Activated CD4-positive, alpha-beta T cell treated with anti-CD3 and anti-CD28 coated beads, Interleukin-2, amount 10 ng/mL, durations not matched to agents 24 days and 14 days (primary cell): ENCODE measurements around the gene RNF11. TPM values are rescaled to one million over a fixed set of nuclear protein-coding genes. Genes with fewer than 3 reads are reported as not detected.

Source experiments
- DNase-seq: peaks from one replicate; pipeline ENCODE4 v3.0.0; 2022
- H3K27ac Mint-ChIP-seq: one replicate; pipeline ENCODE4 v1.8.0; 2022; ENCODE audit warnings: mild to moderate bottlenecking, mixed read lengths
- H3K27me3 Mint-ChIP-seq: one replicate; pipeline ENCODE4 v1.8.0; 2022; ENCODE audit warnings: mixed read lengths
- H3K36me3 Mint-ChIP-seq: one replicate; pipeline ENCODE4 v1.8.0; 2022; ENCODE audit warnings: low read depth, mild to moderate bottlenecking, mixed read lengths
- H3K4me1 Mint-ChIP-seq: one replicate; pipeline ENCODE4 v1.8.0; 2021; ENCODE audit warnings: mixed read lengths
- H3K4me3 Mint-ChIP-seq: one replicate; pipeline ENCODE4 v1.8.0; 2022; ENCODE audit warnings: mild to moderate bottlenecking, moderate library complexity, mixed read lengths
- H3K9me3 Mint-ChIP-seq: one replicate; pipeline ENCODE4 v1.8.0; 2021; ENCODE audit warnings: mixed read lengths
- intact Hi-C: fragments of 100-400 bp; cut with micrococcal nuclease; formaldehyde crosslinking; loops from one replicate; pipeline ENCODE4 v1.15.1; 2023
- total RNA-seq: library from RNA; stranded (reverse); gene quantifications from 2 replicates; pipeline ENCODE4 v1.2.3, GENCODE V29; 2022

The RNF11 gene
- total RNA-seq, 1 donor from 2014 or later: 24.6 TPM

DNA sequence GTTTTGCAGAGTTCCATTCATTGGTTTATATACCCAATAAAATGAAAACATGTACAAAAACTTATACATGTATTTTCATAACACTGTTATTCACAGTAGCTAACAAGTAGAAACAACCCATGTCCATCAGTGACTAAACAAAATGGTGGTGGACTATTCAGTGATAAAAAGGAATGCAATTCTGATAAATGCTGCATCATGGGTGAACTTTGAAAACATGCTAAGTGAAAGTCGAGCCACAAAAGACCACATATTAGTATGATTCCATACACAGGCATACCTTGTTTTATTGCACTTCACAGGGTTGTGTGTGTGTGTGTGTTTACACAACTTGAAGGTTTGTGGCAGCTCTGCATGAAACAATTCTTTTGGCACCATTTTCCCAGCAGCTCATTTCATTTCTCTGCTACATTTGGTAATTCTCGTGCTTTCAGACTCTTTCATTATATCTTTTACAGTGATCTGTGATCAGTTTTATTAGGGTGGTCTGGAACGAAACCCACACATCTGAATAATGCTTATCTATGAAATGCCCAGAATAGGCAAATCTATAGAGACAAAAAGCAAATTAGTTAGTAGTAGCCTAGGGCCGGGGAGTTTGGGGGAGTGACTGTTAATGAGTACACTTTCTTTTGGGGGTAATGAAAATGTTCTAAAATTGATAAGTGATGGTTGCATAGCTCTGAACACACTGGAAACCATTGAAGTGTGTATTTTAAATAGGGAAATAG is 27.2 kb downstream of the RNF11 start:
- Mint-ChIP-seq H3K9me3 (no peaks in the 10 kb centered on the region), H3K4me1 (peaks cover 31% of the 10 kb centered on the region), H3K4me3 (no peak overlapping the region), H3K36me3 (peaks cover 3% of the 10 kb centered on the region), H3K27me3 (no peaks in the 10 kb centered on the region), H3K27ac (no peak overlapping the region)
- no peak for DNase-seq
- intact Hi-C loops: no loop called here

DNA sequence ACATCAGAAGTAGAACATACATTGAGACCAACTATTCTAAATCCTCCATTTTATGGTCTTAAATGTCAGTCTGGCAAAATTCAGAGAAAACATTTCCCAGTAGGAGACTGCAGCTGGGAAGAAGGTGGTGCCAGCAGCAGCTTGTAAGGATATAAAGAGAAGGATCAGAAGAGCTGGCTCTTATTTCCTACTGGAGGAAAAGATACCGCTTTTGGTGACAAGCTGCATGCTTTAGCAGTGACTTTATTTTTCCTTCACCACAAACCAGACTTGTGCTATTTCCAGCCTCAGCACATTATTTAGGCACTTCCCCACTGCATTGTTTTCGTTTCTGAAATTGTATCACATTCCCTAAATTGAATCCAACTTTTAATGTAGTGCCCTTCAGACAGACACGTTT is 28.4 kb downstream of the RNF11 start:
- peaks cover 35% of the 10 kb centered on the region for H3K4me1 Mint-ChIP-seq
- no peak for DNase-seq

GRCh38 chr1:51265618-51266017 is 29.5 kb downstream of the RNF11 start:
- Mint-ChIP-seq H3K27ac (no peak overlapping the region), H3K4me1 (peaks cover 33% of the 10 kb centered on the region)
- intact Hi-C loops: no loop called here

More for the DNA sequence above, 28.4 kb downstream of the RNF11 start:
- Mint-ChIP-seq H3K27me3 (no peaks in the 10 kb centered on the region), H3K9me3 (no peaks in the 10 kb centered on the region), H3K27ac (no peak overlapping the region), H3K36me3 (peaks cover 7% of the 10 kb centered on the region), H3K4me3 (no peak overlapping the region)
- intact Hi-C loops: no loop called here

DNA sequence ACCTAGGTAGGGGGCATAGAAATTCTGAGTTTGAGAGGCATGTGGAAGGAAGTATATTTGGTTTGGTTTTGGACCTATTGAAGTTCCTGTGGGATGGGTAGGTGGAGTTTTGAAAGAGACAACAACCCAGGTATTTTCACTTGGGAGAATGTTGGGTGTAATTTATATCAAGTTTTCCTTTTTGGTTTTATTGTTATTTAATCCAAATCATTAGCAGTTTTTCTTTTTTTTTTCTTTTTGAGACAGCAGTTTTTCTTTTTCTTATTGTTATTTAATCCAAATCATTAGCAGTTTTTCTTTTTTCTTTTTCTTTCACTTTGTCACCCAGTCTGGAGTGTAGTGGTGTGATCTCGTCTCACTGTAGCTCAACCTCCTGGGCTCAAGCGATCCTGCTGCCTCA is 30.1 kb downstream of the RNF11 start:
- Mint-ChIP-seq H3K9me3 (no peaks in the 10 kb centered on the region), H3K27ac (no peak overlapping the region), H3K36me3 (peaks cover 19% of the 10 kb centered on the region), H3K4me3 (no peak overlapping the region), H3K27me3 (no peaks in the 10 kb centered on the region), H3K4me1 (peaks cover 30% of the 10 kb centered on the region)
- intact Hi-C loops: no loop called here
- DNase-seq: no peak

More at GRCh38 chr1:51265618-51266017, 29.5 kb downstream of the RNF11 start:
- Mint-ChIP-seq H3K4me3 (no peak overlapping the region), H3K27me3 (no peaks in the 10 kb centered on the region), H3K9me3 (no peaks in the 10 kb centered on the region), H3K36me3 (peaks cover 14% of the 10 kb centered on the region)
- no peak for DNase-seq

DNA sequence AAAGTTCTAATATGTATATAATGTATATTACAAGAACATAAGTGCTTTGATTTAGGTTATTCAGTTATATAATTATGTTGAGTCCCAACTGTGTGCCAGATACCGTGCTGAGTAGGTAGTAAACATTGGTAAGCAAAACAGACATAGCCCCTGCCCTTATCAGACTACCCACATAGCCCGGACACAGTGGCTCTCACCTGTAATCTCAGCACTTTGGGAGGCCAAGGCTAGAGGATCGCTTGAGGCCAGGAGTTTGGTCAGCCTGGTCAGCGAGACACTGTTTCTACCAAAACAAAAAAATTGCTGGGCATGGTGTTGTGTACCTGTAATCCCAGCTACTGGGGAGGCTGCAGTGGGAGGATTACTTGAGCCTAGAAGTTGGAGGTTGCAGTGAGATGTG is 30.7 kb downstream of the RNF11 start:
- DNase-seq: no peak
- Mint-ChIP-seq H3K9me3 (no peaks in the 10 kb centered on the region), H3K4me3 (no peak overlapping the region), H3K27me3 (no peaks in the 10 kb centered on the region), H3K36me3 (peaks cover 22% of the 10 kb centered on the region), H3K27ac (no peak overlapping the region), H3K4me1 (peaks cover 27% of the 10 kb centered on the region)
- intact Hi-C loops: no loop called here

DNA sequence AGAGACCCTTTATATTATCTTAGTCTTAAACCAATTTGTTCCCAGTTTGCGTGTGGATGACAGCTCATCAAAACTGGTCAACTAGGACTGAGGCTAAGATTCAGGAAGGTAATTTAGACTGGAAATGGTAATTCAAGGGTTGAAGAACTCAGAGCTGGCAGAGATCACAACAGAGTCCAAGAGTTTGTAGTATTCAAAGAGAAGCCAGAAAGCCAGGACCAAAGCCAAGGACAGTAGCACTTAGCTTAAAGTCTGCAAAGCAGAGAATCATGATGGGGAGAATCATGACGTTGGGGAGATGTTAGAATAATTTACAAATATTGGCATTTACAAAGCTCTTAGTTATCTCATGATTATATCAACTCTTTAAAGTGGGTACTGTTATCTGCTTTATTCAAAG is 32.6 kb downstream of the RNF11 start:
- no peak overlapping the region for H3K4me3 Mint-ChIP-seq
- DNase-seq: no peak
- H3K4me1 Mint-ChIP-seq: peaks cover 28% of the 10 kb centered on the region
- peaks cover 30% of the 10 kb centered on the region for H3K36me3 Mint-ChIP-seq
- no peak overlapping the region for H3K27ac Mint-ChIP-seq
- no peaks in the 10 kb centered on the region for H3K27me3 Mint-ChIP-seq
- H3K9me3 Mint-ChIP-seq: no peaks in the 10 kb centered on the region
- intact Hi-C loops: no loop called here

DNA sequence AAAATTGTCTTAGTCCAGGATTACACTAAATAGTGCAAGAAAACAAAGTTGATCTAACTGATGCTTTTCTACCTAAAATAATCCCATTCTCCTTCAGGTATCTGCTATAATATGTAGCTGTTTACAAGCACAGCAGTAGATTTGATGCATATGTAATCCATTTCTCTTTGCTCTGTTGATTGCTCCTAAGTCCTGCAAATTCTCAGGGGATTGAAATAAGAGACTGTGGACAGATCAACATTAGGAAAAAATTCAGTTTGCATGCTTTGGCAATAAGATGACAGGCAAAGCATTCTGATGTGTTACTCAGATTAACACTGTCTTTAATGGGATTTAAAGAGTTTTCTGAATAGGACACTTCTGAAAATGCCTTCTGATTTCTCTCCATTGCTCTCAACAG is 34.7 kb downstream of the RNF11 start:
- H3K36me3 Mint-ChIP-seq: peaks cover 34% of the 10 kb centered on the region
- no peak overlapping the region for H3K27ac Mint-ChIP-seq

DNA sequence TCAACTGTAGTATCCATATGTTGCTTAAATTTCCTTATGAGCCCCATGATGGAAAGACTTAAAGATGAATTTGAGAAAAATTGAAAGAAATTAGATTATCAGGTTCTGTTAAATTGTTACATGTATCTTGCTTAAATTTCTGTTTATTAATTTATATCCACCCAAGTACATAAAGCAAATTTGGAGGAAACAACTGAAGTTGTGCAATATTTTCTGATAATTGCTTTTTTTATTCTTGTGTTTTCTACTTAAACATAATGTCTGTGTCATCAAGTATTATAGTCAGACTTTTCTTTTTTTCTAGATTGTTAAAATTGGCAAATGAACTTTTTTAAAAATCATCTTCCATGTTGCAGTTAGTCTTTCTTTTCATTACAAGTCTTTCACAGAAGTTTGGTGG is 36.8 kb downstream of the RNF11 start:
- no peak overlapping the region for H3K4me3 Mint-ChIP-seq

More for the DNA sequence above, 34.7 kb downstream of the RNF11 start:
- no peaks in the 10 kb centered on the region for H3K9me3 Mint-ChIP-seq
- peaks cover 21% of the 10 kb centered on the region for H3K4me1 Mint-ChIP-seq
- intact Hi-C loops: no loop called here
- H3K4me3 Mint-ChIP-seq: no peak overlapping the region
- no peak for DNase-seq
- H3K27me3 Mint-ChIP-seq: no peaks in the 10 kb centered on the region

DNA sequence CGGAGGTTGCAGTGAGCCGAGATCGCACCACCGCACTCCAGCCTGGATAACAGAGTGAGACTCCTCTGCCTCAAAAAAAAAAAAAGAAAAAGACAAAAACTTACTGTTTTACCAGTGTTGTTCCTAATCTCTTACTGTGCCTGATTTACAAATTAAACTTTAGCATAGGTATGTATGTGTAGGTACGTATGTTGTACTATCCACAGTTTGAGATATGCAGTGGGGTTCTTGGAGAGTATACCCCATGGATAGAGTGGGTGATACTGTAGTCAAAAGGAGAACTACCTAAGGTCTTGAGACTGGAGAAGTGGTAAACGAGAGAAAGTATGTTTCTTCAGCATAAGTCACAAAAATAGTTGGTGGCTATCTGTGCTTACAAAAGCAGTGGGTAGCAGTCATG is 38.6 kb downstream of the RNF11 start:
- intact Hi-C loops: no loop called here
- no peak overlapping the region for H3K4me3 Mint-ChIP-seq
- H3K9me3 Mint-ChIP-seq: no peaks in the 10 kb centered on the region
- H3K27ac Mint-ChIP-seq: no peak overlapping the region
- peaks cover 3% of the 10 kb centered on the region for H3K4me1 Mint-ChIP-seq
- no peak for DNase-seq
- H3K27me3 Mint-ChIP-seq: no peaks in the 10 kb centered on the region
- peaks cover 30% of the 10 kb centered on the region for H3K36me3 Mint-ChIP-seq

More for the DNA sequence above, 36.8 kb downstream of the RNF11 start:
- Mint-ChIP-seq H3K27me3 (no peaks in the 10 kb centered on the region), H3K4me1 (peaks cover 9% of the 10 kb centered on the region), H3K27ac (no peak overlapping the region), H3K9me3 (no peaks in the 10 kb centered on the region), H3K36me3 (peaks cover 35% of the 10 kb centered on the region)
- intact Hi-C loops: no loop called here
- DNase-seq: no peak

DNA sequence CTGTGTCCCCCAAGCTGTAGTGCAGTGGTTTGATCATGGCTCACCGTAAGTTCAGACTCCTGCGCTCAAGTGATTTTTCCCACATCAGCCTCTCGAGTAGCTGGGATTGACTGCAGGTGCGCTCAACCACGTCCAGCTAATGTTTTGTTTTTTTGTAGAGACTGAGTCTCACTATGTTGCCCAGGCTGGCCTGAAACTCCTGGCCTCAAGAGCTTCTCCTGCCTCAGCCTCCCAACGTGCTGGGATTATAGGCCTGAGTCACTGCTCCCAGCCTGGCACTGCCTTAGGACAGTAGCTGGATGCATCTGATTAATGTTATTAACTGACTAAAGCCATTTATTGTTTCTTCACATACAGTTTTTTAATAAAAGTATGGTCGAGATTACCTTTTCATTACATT is 40.2 kb downstream of the RNF11 start:
- Mint-ChIP-seq H3K36me3 (peaks cover 17% of the 10 kb centered on the region), H3K4me1 (peaks cover 3% of the 10 kb centered on the region), H3K27ac (no peak overlapping the region), H3K4me3 (no peak overlapping the region), H3K9me3 (no peaks in the 10 kb centered on the region), H3K27me3 (no peaks in the 10 kb centered on the region)
- DNase-seq: no peak
- intact Hi-C loops: no loop called here

DNA sequence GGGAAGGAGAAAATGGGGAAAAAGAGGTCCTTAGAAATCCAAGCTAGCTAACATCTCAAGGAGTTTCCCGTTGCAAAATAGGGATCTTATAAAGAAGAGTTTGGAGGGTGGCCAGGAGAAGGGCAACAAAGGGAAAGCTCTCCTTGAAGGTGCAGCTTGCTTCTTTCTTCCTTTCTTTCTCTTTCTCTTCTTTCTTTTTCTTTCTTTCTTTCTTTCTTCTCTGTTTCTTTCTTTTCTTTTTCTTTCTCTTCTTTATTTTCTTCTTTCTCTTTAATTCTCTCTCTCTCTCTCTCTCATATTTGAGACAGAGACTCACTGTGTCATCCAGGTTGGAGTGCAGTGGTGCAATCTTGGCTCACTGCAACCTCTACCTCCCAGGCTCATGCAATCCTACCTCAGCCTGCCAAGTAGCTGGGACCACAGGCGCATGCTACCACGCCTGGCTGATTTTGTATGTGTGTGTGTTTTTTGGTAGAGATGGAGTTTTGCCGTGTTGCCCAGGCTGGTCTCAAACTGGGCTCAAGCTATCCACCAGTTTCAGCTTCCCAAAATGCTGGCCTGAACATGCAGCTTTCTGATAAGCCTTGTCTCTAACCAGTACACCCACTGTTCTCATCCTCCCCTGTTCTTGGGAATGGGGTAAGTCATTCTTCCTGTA is 44.4 kb downstream of the RNF11 start:
- no peak for DNase-seq
- H3K4me1 Mint-ChIP-seq: peaks cover 20% of the 10 kb centered on the region
- no peaks in the 10 kb centered on the region for H3K9me3 Mint-ChIP-seq
- no peak overlapping the region for H3K4me3 Mint-ChIP-seq
- peaks cover 3% of the 10 kb centered on the region for H3K36me3 Mint-ChIP-seq
- H3K27ac Mint-ChIP-seq: no peak overlapping the region
- H3K27me3 Mint-ChIP-seq: no peaks in the 10 kb centered on the region
- intact Hi-C loops: loop anchor here (5.0 kb wide), 1 partner anchor 43 kb away; the partner anchor contains the start of gene RNF11

DNA sequence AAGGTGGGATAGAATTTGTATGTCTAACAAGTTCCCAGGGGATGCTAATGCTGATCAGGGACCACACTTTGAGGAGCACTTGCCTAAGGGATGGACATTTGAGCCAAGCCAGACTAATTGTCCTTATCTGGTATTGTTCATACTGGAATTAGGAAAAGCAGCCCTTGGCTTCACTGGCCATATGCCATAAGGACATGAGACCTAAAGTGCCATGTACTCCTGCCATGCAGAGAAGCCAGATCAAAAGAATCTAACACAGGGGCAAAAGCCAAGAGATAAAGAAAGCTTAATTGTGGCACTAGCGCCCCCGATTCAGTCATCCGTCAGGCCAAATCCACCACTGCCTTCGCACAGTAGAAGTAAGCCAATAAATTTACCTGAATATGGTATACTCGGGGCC is 45.7 kb downstream of the RNF11 start:
- H3K27ac Mint-ChIP-seq: no peak overlapping the region
- H3K36me3 Mint-ChIP-seq: no peaks in the 10 kb centered on the region
- no peaks in the 10 kb centered on the region for H3K9me3 Mint-ChIP-seq
- no peak for DNase-seq
- no peak overlapping the region for H3K4me3 Mint-ChIP-seq
- H3K27me3 Mint-ChIP-seq: peaks cover 1% of the 10 kb centered on the region
- intact Hi-C loops: loop anchor here (5.0 kb wide), 1 partner anchor 45 kb away; the partner anchor contains the start of gene RNF11
- peaks cover 22% of the 10 kb centered on the region for H3K4me1 Mint-ChIP-seq

- intact Hi-C loops: loop anchor here (5.0 kb wide), 1 partner anchor 45 kb away; the partner anchor contains the start of gene RNF11
Observed at GRCh38 chr1:51282605-51283004, 46.5 kb downstream of the RNF11 start.

GRCh38 chr1:51283979-51284378 is 47.9 kb downstream of the RNF11 start:
- peak overlapping the region; percentile 70 for H3K27ac Mint-ChIP-seq

More at GRCh38 chr1:51282605-51283004, 46.5 kb downstream of the RNF11 start:
- no peak for DNase-seq
- no peaks in the 10 kb centered on the region for H3K36me3 Mint-ChIP-seq
- H3K4me1 Mint-ChIP-seq: peaks cover 22% of the 10 kb centered on the region
- H3K4me3 Mint-ChIP-seq: no peak overlapping the region
- no peak overlapping the region for H3K27ac Mint-ChIP-seq
- H3K9me3 Mint-ChIP-seq: no peaks in the 10 kb centered on the region
- peaks cover 1% of the 10 kb centered on the region for H3K27me3 Mint-ChIP-seq

More at GRCh38 chr1:51283979-51284378, 47.9 kb downstream of the RNF11 start:
- intact Hi-C loops: loop anchor here (5.0 kb wide), 1 partner anchor 47 kb away; the partner anchor contains the start of gene RNF11
- Mint-ChIP-seq H3K9me3 (no peaks in the 10 kb centered on the region), H3K36me3 (no peaks in the 10 kb centered on the region), H3K4me1 (peaks cover 22% of the 10 kb centered on the region), H3K27me3 (peaks cover 1% of the 10 kb centered on the region), H3K4me3 (no peak overlapping the region)
- DNase-seq: no peak
